ENCODE measurements around the gene PODXL2.

DNA sequence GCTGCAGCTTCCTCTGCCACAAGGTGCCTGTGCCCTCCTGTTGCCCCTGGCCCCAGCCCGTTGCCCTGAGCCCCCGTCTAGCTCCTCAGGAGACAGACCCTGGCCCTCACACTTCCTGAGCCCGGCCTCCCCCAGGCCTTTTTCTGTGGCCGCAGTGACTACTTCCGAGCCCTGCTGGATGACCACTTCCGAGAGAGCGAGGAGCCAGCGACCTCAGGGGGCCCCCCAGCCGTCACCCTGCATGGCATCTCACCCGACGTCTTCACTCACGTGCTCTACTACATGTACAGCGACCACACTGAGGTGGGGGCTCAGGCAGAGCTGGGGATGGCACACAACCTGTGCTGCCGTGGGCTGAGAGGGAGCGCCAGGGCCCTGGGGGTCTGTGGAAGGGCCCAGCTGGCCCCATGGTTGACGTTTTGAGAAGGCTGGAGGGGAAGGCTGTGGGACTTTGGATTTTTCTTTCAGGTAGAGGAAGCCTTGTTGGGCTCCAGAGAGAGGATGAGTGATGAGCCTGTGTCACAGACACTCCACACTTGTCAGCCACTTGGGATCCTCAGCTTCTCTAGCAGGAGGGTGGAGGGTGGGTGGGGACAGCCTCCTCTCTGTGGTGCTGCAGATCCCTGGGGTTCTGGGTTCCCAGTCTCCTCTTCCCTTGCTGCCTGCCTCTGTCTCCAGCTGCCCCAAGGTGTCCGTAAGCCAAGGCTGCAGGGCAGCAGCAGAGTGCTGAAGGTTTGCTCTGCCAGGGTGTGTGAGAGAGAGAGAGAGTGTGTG lies 48.7 kb downstream of the PODXL2 start:
- TF ChIP-seq CEBPB (IDR thresholded peaks at IDR 0.05; ENCODE audit: low read depth) (no peak), POLR2A (IDR thresholded peaks at IDR 0.05; ENCODE audit: borderline replicate concordance, extremely low read depth, insufficient read depth, insufficient read length) (no peak), CTCF (IDR thresholded peaks at IDR 0.05 in 2 of 3, conservative IDR thresholded peaks at IDR 0.05 in 1 of 3; ENCODE audit: borderline replicate concordance in 1 of 3, insufficient read depth in 1 of 3, low read depth in 2 of 3, low read length in 2 of 3) (no peak), SIN3A (IDR thresholded peaks at IDR 0.05; ENCODE audit: low read depth) (no peak), RAD21 (IDR thresholded peaks at IDR 0.05; ENCODE audit: low read depth) (no peak), POLR2AphosphoS5 (IDR thresholded peaks at IDR 0.05; ENCODE audit: low read depth, low read length) (no peak), SP1 (IDR thresholded peaks at IDR 0.05; ENCODE audit: low read depth) (no peak)
